GM19023 (cell line): ENCODE results near the gene ILK.

Experiments used
- ATAC-seq: cut with Tn5 transposase; IDR thresholded peaks from one replicate; pipeline ENCODE4 v1.9.1; 2021; ENCODE audit warnings: mild to moderate bottlenecking, moderate library complexity; ENCODE audit not compliant: unreplicated experiment

The ILK gene

GRCh38 chr11:6654281-6655019 lies 50.9 kb downstream of the ILK start:
- ATAC-seq: no peak

GRCh38 chr11:6655020-6655789 lies 51.6 kb downstream of the ILK start:
- no peak for ATAC-seq

DNA sequence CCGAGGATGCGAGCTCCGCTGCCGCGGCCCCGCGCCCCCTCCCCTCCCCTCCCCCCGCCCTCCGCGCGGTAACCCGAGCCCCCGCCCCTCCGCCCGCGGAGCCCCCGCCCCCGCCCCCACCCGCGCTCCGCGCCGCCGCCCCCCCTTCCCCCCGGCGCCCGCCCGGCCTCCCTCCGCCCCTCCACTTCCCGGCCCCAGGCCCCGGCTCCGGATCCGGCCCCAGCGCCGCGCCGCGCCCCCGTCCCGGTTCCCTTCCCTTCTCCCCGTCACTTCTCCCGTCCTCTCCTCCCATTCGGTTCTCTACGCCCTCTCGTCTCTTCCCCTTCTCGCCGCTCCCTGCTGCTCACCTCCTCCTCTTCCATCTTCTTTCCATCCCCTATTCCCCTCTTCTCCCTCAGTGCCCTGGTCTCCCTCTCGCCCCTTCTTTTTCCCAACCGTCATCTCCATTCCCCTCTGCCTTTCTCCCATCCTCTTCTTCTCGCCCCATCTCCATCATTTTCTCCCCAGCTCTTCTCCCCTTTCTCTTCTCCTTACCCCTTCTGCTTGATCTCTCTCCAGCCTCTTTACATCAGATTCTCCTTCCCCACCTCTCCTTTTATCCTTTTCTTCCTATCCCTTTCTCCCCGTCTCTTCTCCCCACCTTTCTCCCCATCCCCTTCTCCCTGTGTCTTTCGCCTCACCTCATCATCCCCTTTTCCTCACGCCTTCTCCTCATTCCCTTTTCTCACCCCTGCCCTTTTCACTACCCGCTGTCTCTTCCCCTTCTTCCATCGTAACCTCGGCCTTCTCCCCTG lies 52.4 kb downstream of the ILK start, which contains the start of gene DCHS1:
Gene DCHS1, minus strand, starts transcription at position 20 of the 794 bp plus-strand sequence. CDS start 14,196 bp downstream, outside the sequence.
- ATAC-seq: no peak

- no peak for ATAC-seq
Measured at GRCh38 chr11:6656584-6656915, 53.0 kb downstream of the ILK start.

DNA sequence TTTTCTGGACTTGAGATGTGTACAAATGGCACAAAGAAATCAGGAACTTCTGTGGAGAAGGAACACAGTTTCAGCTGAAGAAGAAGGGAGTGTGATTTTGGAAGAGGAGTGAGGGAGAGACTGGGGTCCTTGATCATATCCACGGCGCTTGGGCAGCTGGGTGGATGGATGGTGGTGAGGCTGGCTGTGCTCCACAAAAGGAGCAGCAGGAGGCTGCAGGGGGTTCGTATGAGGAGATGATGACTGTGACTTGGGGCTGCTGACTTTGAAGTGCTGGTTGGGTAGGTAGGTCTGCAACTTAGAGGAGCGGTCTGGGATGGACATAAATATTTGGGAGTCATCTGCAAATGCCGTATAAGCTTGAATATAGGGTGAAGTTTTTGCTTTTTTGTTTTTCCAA lies 53.4 kb downstream of the ILK start:
- no peak for ATAC-seq

DNA sequence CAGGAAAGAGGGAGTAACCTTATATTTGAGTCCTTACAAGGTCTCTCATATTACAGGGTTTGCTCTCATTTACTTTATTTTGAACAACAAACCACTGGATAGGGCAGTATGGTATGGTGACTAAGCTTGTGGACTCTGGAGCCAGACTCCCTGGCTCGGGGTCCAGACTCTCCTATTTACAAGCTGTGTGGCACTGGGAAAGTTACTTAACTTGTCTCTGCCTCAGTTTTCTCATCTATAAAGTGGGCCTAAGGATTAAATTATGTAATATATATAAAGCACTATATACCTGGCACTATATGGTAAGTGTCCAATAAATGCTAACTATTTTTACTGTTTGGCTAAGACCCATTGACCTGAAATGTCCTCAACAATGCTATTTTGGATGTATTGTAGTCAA lies 53.8 kb downstream of the ILK start:
- ATAC-seq: no peak

- ATAC-seq: no peak
Measured at GRCh38 chr11:6658647-6659046, 55.1 kb downstream of the ILK start.
